Measurements from ENCODE around the gene UHRF1. TPM values are rescaled to one million over a fixed set of nuclear protein-coding genes. Genes with fewer than 3 reads are reported as not detected.
A peak's percentile ranks its signal among the peaks of the same experiment; 100 is the strongest.

Gene UHRF1
- total RNA-seq, 3 donors from 2014 or later: 0.32 to 0.66 (median 0.44) TPM

GRCh38 chr19:4985551-4985991 lies 76.3 kb downstream of the UHRF1 start:
- intact Hi-C loops (cut with DNase I; ENCODE audit: low total_unique reads): no loop called here
- no peaks in the 10 kb centered on the region for H3K27me3 ChIP-seq
- H3K4me1 ChIP-seq: peaks cover 4% of the 10 kb centered on the region in 2 donors
- H3K27ac ChIP-seq: peak overlapping the region in 1 of 2 donors; percentile 52
- H3K36me3 ChIP-seq: no peaks in the 10 kb centered on the region
- TF ChIP-seq POLR2AphosphoS5 (IDR thresholded peaks at IDR 0.05): no peak
- no peak for TF ChIP-seq CTCF (IDR thresholded peaks at IDR 0.05)
- no peak for TF ChIP-seq POLR2A (IDR thresholded peaks at IDR 0.05)
- no peaks in the 10 kb centered on the region for H3K9me3 ChIP-seq
- DNase-seq (ENCODE audit: low spot score in 2 of 2): no peak
- no peak overlapping the region for H3K4me3 ChIP-seq

- TF ChIP-seq CTCF (IDR thresholded peaks at IDR 0.05) (no peak), POLR2A (IDR thresholded peaks at IDR 0.05) (no peak), POLR2AphosphoS5 (IDR thresholded peaks at IDR 0.05) (no peak)
- Histone ChIP-seq H3K4me3 (no peak overlapping the region), H3K36me3 (no peaks in the 10 kb centered on the region), H3K9me3 (no peaks in the 10 kb centered on the region), H3K27ac (peak overlapping the region in 1 of 2 donors; percentile 52), H3K27me3 (no peaks in the 10 kb centered on the region), H3K4me1 (peaks cover 4% of the 10 kb centered on the region in 2 donors)
- DNase-seq (ENCODE audit: low spot score in 2 of 2): no peak
- intact Hi-C loops (cut with DNase I; ENCODE audit: low total_unique reads): loop anchor here (2.0 kb wide), 1 partner anchor 37 kb away; no protein-coding TSS in a partner anchor
Measured at GRCh38 chr19:4986056-4986455, 76.8 kb downstream of the UHRF1 start.

- Histone ChIP-seq H3K27me3 (no peaks in the 10 kb centered on the region), H3K27ac (peak overlapping the region in 1 of 2 donors; percentile 3), H3K4me3 (no peak overlapping the region), H3K36me3 (no peaks in the 10 kb centered on the region), H3K4me1 (peaks cover 4% of the 10 kb centered on the region in 2 donors), H3K9me3 (no peaks in the 10 kb centered on the region)
- intact Hi-C loops (cut with DNase I; ENCODE audit: low total_unique reads): loop anchor here (2.0 kb wide), 1 partner anchor 36 kb away; no protein-coding TSS in a partner anchor
- no peak for DNase-seq (ENCODE audit: low spot score in 2 of 2)
- TF ChIP-seq CTCF (IDR thresholded peaks at IDR 0.05) (no peak), POLR2A (IDR thresholded peaks at IDR 0.05) (no peak), POLR2AphosphoS5 (IDR thresholded peaks at IDR 0.05) (no peak)
Measured at GRCh38 chr19:4986471-4986891, 77.2 kb downstream of the UHRF1 start.

- H3K36me3 ChIP-seq: no peaks in the 10 kb centered on the region
- H3K9me3 ChIP-seq: no peaks in the 10 kb centered on the region
- peaks cover 4% of the 10 kb centered on the region in 2 donors for H3K4me1 ChIP-seq
- H3K4me3 ChIP-seq: no peak overlapping the region
- intact Hi-C loops (cut with DNase I; ENCODE audit: low total_unique reads): loop anchor here (2.0 kb wide), 1 partner anchor 36 kb away; no protein-coding TSS in a partner anchor
- peak overlapping the region; percentile 49 to 71 for H3K27ac ChIP-seq
- DNase-seq (ENCODE audit: low spot score in 2 of 2): no peak
- H3K27me3 ChIP-seq: no peaks in the 10 kb centered on the region
- no peak for TF ChIP-seq POLR2AphosphoS5 (IDR thresholded peaks at IDR 0.05)
- no peak for TF ChIP-seq POLR2A (IDR thresholded peaks at IDR 0.05)
- TF ChIP-seq CTCF (IDR thresholded peaks at IDR 0.05): no peak
Measured at GRCh38 chr19:4987256-4987655, 78.0 kb downstream of the UHRF1 start.

GRCh38 chr19:4987692-4988370 lies 78.5 kb downstream of the UHRF1 start:
- Histone ChIP-seq H3K27me3 (no peaks in the 10 kb centered on the region), H3K4me3 (peak overlapping the region in 1 of 3 donors; percentile 25), H3K27ac (peak overlapping the region; percentile 49 to 71), H3K4me1 (peaks cover 4% of the 10 kb centered on the region in 2 donors), H3K36me3 (no peaks in the 10 kb centered on the region), H3K9me3 (no peaks in the 10 kb centered on the region)
- intact Hi-C loops (cut with DNase I; ENCODE audit: low total_unique reads): loop anchor here (1.0 to 2.0 kb wide), 2 partner anchors 17 to 35 kb away; no protein-coding TSS in a partner anchor
- DNase-seq (ENCODE audit: low spot score in 2 of 2): no peak
- TF ChIP-seq CTCF (IDR thresholded peaks at IDR 0.05) (no peak), POLR2AphosphoS5 (IDR thresholded peaks at IDR 0.05) (no peak), POLR2A (IDR thresholded peaks at IDR 0.05) (no peak)

All from breast epithelium (tissue), 4 donors.